Measurements from ENCODE around the gene SH3TC1. TPM values are rescaled to one million over a fixed set of nuclear protein-coding genes. Genes with fewer than 3 reads are reported as not detected.

SH3TC1 gene
- total RNA-seq, 2 experiments from 2014 or later: 119 to 127 TPM

DNA sequence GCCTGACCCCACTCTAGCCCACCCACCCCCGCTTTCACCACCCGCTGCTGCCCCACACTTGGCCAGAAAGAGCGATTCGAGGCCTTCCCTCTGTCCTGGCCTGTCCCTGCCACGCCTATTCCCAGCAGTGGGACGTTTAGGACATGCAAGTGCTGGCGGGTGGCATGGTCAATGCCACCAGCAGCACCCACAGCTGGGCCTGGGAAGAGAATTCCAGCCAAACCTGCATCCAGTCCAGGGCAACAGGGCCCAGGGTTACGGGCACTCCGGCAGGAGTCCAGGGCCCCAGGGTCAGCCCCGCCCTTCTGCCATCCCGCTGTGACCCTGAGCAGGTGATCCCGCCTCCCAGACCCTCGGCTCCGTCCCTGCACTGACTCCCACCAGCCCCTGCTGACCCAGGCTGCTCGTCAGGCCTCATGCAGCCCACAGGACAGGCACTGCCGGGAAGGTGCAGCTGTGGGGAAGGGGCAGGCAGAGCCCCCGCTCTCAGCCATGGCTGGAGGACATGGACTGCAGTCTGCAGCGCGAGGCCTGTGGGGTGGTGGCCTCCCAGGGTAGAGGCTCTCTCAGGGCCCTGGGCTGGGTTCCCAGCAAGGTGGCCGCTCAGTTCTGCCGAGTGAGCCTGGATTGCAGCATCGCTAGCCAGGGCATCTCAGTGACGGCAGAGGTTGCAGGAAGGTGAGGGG is 63.7 kb downstream of the SH3TC1 start:
- TF ChIP-seq, protein P1, sequence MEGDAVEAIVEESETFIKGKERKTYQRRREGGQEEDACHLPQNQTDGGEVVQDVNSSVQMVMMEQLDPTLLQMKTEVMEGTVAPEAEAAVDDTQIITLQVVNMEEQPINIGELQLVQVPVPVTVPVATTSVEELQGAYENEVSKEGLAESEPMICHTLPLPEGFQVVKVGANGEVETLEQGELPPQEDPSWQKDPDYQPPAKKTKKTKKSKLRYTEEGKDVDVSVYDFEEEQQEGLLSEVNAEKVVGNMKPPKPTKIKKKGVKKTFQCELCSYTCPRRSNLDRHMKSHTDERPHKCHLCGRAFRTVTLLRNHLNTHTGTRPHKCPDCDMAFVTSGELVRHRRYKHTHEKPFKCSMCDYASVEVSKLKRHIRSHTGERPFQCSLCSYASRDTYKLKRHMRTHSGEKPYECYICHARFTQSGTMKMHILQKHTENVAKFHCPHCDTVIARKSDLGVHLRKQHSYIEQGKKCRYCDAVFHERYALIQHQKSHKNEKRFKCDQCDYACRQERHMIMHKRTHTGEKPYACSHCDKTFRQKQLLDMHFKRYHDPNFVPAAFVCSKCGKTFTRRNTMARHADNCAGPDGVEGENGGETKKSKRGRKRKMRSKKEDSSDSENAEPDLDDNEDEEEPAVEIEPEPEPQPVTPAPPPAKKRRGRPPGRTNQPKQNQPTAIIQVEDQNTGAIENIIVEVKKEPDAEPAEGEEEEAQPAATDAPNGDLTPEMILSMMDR (IDR thresholded peaks at IDR 0.05): no peak
- Histone ChIP-seq H3K4me1 (ENCODE audit: insufficient read depth, low read length) (no peaks in the 10 kb centered on the region), H3K27ac (ENCODE audit: low read depth in 1 of 2, low read length in 2 of 2) (no peak overlapping the region), H3K27me3 (ENCODE audit: control insufficient read depth in 1 of 2, insufficient read depth in 2 of 2, low read length in 2 of 2) (peaks cover 0 to 2% of the 10 kb centered on the region in 2 experiments), H3K36me3 (ENCODE audit: insufficient read depth, low read length) (no peaks in the 10 kb centered on the region), H3K4me3 (ENCODE audit: low read length) (no peak overlapping the region), H3K9me3 (ENCODE audit: control insufficient read depth in 1 of 2, insufficient read depth in 1 of 2, low read length in 2 of 2) (no peaks in the 10 kb centered on the region)
- H3K27me3 Mint-ChIP-seq: peaks cover 5% of the 10 kb centered on the region
- no peaks in the 10 kb centered on the region for H3K9me3 Mint-ChIP-seq
- ChIA-PET POLR2A (no interaction called here), CTCF (no interaction called here)
- no peaks in the 10 kb centered on the region for H3K4me1 Mint-ChIP-seq (ENCODE audit: low read depth)
- H3K4me3 Mint-ChIP-seq: no peak overlapping the region
- no peak for ATAC-seq (ENCODE audit: poor library complexity)
- DNase-seq: no peak
- H3K27ac Mint-ChIP-seq: no peak overlapping the region
- intact Hi-C loops (cut with DNase I, micrococcal nuclease): no loop called here
- no peaks in the 10 kb centered on the region for H3K36me3 Mint-ChIP-seq (ENCODE audit: low read depth)

DNA sequence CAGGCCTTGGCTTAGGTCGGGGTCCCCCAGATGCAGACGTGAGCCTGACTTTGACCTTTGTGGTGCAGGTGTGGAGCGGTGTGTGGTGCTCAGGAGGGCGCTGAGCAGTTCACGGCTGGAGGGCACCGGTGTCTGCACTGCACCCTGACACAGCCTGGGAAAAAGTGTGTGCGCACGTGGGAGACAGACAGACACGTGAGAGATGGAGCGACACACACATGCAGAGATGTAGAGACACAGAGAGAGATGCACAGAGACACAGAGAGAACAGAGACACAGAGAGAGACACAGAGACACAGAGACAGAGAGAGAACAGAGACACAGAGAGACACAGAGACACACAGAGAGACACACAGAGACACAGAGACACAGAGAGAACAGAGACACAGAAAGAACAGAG is 64.3 kb downstream of the SH3TC1 start:
- no peaks in the 10 kb centered on the region for H3K9me3 Mint-ChIP-seq
- ATAC-seq (ENCODE audit: poor library complexity) (no peak), DNase-seq (no peak)
- H3K4me3 Mint-ChIP-seq: no peak overlapping the region
- ChIA-PET CTCF (no interaction called here), POLR2A (no interaction called here)
- intact Hi-C loops (cut with DNase I, micrococcal nuclease): no loop called here
- no peaks in the 10 kb centered on the region for H3K9me3 ChIP-seq (ENCODE audit: control insufficient read depth in 1 of 2, insufficient read depth in 1 of 2, low read length in 2 of 2)
- peaks cover 0 to 2% of the 10 kb centered on the region in 2 experiments for H3K27me3 ChIP-seq (ENCODE audit: control insufficient read depth in 1 of 2, insufficient read depth in 2 of 2, low read length in 2 of 2)
- peaks cover 7% of the 10 kb centered on the region for H3K27me3 Mint-ChIP-seq
- no peaks in the 10 kb centered on the region for H3K4me1 Mint-ChIP-seq (ENCODE audit: low read depth)
- no peak overlapping the region for H3K4me3 ChIP-seq (ENCODE audit: low read length)
- TF ChIP-seq, protein P1 (IDR thresholded peaks at IDR 0.05): no peak
- no peaks in the 10 kb centered on the region for H3K4me1 ChIP-seq (ENCODE audit: insufficient read depth, low read length)
- H3K27ac Mint-ChIP-seq: no peak overlapping the region
- H3K27ac ChIP-seq (ENCODE audit: low read depth in 1 of 2, low read length in 2 of 2): no peak overlapping the region
- H3K36me3 ChIP-seq (ENCODE audit: insufficient read depth, low read length): no peaks in the 10 kb centered on the region
- no peaks in the 10 kb centered on the region for H3K36me3 Mint-ChIP-seq (ENCODE audit: low read depth)

DNA sequence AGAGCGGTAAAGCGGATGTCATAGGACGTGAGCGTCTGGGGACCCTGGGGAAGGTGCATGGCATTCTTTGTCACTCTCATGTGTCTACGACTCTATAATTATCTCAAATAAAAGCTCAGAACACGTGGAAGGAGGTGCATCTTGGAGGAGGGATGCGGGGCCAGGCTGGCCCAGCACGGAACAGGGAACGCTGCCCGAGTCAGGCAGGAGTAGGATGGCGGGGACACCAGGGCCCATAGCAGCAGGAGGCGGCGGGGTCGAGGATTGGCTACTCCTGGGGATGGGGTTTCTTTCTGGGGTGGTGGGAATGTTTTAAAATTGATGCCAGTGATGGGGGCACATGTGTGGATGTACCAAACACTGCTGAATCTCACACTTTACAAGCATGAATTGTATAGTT is 65.0 kb downstream of the SH3TC1 start:
- H3K4me1 ChIP-seq (ENCODE audit: insufficient read depth, low read length): no peaks in the 10 kb centered on the region
- TF ChIP-seq, protein P1 (IDR thresholded peaks at IDR 0.05): no peak
- Mint-ChIP-seq H3K27ac (no peak overlapping the region), H3K27me3 (peaks cover 14% of the 10 kb centered on the region), H3K4me3 (no peak overlapping the region), H3K4me1 (ENCODE audit: low read depth) (no peaks in the 10 kb centered on the region), H3K9me3 (no peaks in the 10 kb centered on the region), H3K36me3 (ENCODE audit: low read depth) (no peaks in the 10 kb centered on the region)
- CTCF ChIA-PET: no interaction called here
- no peak for DNase-seq
- peaks cover 2 to 3% of the 10 kb centered on the region in 2 experiments for H3K27me3 ChIP-seq (ENCODE audit: control insufficient read depth in 1 of 2, insufficient read depth in 2 of 2, low read length in 2 of 2)
- no peak overlapping the region for H3K27ac ChIP-seq (ENCODE audit: low read depth in 1 of 2, low read length in 2 of 2)
- H3K36me3 ChIP-seq (ENCODE audit: insufficient read depth, low read length): no peaks in the 10 kb centered on the region
- intact Hi-C loops (cut with DNase I, micrococcal nuclease): no loop called here
- no peaks in the 10 kb centered on the region for H3K9me3 ChIP-seq (ENCODE audit: control insufficient read depth in 1 of 2, insufficient read depth in 1 of 2, low read length in 2 of 2)
- ATAC-seq (ENCODE audit: poor library complexity): no peak
- POLR2A ChIA-PET: no interaction called here
- no peak overlapping the region for H3K4me3 ChIP-seq (ENCODE audit: low read length)

Data from CD4-positive, alpha-beta T cell (primary cell).